GM19351 (cell line): Measurements from ENCODE around the gene TBC1D22A.
"Not testable (repeated sequence)": the region's sequence is repeated elsewhere in the genome, so short reads cannot be mapped to it uniquely, and the experiment has no call there.

Experiments
- ATAC-seq: cut with Tn5 transposase; IDR thresholded peaks from one replicate; pipeline ENCODE4 v1.9.1; 2021; ENCODE audit warnings: mild to moderate bottlenecking, moderate library complexity; ENCODE audit not compliant: unreplicated experiment

TBC1D22A gene

DNA sequence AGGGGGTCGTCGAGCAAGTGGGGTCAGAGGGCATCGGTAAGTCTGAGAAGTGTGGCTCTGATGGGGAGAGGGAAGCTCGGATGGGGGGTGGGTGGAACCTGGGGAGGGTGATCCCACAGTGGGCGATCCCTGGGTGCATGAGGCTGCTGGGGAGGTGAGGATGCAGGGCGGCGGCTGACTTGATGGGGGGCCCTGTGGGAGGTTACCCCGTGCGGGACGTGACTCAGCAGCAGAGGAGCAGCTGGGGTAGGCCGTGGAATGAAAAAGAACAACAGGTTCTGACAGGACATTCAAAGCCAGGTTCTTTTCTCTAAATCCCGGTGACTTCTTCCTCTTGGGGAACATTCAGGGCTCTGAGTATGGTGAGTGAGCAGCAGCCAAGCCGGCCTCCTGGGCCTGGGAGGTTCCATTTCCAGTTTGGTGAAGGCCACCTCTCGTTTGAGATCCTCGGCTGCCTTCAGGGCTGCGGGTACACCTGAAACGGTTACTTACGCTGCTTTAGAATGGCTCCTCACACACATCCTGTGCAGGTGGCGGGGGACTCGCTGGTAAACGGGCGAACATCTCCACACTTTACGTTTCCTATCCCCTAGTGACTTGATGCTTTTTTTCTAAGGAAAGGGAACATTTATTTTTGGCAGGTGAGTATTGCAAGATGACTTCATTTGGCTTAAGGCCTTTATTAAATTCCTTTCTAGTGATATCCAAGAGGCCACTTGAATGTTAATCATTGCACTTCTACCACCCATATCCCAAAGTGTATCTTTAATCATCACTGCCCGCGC is 278.2 kb downstream of the TBC1D22A start:
- ATAC-seq, result no peak

DNA sequence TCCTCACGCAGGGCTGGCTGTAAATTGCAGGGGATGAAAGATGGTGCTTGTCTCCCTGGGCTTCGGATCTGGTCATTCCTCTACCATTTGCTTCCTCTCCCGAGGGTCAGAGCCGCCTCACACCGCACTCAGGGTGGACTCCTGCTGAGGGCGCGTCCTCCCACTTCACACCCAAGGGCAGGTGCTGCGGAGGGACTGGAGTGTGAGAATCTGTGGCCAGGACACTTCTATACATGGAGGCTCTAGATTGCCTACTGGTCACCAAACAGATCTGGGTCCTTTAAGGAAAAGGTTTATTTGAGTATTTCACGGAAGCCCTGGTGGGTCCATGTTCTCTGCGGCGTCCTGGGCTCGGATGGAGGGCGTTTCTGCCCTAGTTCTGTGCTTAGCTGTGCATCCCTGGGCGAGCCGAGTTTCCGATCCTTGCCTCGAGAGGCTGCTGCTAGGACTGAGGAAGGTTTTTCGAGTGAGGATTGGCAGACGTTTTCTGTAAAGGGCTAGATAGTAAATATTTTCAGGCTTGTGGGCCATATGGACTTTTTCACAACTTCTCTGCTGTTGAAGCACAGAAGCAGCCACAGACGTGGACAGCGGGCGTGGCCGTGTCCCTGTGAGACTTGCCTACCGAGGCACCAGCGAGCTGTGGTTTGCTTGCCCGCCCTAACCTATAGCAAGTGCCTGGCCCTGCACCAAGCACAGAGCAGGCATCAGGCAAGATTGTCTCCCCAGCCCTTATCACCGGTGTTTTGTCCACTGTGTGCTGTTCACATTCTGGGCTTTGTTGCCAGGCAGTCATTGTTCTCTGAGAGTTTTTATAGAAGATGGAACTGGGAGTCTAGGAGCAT is 279.0 kb downstream of the TBC1D22A start:
- ATAC-seq, result no peak

DNA sequence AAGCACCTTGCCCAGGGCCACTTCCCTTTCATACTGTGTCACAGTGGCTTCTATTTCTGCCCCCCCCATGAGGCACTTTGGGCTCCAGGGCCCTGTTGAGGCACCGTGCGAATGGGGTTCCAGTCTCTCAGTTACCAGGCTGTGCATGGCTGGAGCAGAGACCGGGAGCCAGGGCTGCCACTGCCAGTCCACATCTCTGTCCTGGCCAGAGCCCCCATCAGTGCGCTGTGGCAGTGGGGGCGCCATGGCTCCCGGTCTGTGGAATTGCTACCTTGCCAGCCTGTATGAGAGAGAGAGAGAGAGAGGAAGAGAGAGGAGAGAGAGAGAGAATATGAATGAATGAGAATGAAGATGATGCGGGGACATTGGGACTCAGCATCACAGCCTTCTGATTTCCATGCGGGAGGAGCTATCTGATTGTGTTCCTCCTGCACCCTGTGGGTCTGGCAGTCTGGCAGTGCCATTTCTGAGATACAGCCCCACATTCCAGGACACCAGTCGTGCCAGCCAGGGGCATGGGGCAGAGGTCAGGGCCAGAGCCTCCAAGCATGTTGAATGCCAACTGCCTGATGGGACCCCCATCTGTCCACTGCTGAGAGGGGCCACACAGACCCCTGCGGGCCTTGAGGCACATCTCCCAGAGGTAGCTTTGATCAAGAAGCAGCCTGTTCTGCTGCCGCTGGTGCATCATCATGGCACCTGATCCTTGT is 279.8 kb downstream of the TBC1D22A start:
- ATAC-seq, result no peak

DNA sequence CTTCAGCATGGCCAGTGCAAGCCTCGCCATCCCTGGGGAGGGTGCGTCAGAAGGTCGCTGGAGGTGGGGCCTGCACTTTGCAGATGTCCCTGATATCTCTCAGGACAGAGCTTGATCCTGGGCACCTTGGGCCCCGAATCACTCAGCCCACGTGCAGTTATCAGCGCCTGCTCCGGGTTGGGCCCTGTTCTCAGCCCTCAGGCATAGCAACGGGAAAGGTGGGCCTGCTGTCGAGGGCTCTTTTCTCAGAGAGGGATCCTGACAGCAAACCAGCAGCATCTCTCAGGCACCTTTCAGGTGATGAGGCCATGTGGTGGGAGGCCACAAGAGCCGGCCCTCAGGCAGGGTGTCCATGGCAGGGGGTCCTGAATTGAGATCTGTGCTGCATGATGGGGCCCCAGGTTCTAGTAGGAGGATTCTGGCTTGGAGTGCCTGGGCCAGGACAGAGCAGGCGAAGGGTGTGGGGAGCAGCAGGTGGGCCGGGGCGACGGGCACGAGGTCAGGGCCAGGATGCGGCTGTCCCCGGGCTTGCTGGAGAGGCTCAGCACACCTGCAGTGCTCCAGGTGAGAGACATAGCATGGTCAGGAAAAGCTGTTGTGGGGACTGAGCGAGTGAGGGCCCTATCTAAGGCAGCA is 280.5 kb downstream of the TBC1D22A start:
- ATAC-seq, result no peak

DNA sequence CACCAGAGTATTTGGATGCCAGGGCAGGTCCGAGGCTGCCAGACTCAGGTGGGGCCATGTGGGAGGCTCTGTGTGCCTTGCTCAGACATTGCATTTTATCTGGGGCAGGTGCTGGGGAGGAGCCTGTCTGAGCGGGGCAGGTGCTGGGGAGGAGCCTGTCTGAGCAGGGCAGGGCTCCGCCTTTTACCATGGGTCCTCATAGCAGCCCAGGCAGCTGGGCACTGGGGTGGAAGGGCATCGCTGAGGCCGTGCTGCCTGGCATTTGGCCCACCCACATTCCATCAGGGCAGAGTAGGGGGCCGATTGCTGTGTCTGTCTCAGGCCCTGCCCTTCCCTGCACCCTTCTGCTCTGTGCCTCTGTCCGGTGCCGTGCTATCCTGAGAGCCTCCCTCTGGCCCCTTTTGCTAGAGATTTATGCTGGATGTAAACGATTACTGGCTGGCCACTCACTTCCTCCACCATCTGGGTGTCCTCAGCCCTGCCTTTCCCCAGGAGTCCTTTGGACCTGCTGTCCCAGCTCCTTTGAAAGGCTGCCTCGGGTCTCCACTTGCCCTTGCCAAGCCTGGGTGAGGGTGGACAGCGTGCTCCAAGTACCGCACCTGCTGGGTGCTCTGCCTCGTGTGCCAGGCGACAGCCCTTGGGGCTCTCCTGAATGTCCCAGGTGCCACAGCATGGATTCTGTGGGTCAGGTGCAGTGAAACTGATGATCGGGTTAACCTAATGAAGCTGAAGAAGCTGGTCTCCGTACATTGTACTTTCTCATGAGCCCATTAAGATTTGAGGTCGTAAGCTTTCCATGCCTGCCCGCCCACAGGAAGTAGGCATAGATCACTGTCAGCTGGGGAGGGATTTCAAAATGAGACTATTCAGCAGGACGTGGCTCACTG is 281.6 kb downstream of the TBC1D22A start:
- no peak for ATAC-seq

DNA sequence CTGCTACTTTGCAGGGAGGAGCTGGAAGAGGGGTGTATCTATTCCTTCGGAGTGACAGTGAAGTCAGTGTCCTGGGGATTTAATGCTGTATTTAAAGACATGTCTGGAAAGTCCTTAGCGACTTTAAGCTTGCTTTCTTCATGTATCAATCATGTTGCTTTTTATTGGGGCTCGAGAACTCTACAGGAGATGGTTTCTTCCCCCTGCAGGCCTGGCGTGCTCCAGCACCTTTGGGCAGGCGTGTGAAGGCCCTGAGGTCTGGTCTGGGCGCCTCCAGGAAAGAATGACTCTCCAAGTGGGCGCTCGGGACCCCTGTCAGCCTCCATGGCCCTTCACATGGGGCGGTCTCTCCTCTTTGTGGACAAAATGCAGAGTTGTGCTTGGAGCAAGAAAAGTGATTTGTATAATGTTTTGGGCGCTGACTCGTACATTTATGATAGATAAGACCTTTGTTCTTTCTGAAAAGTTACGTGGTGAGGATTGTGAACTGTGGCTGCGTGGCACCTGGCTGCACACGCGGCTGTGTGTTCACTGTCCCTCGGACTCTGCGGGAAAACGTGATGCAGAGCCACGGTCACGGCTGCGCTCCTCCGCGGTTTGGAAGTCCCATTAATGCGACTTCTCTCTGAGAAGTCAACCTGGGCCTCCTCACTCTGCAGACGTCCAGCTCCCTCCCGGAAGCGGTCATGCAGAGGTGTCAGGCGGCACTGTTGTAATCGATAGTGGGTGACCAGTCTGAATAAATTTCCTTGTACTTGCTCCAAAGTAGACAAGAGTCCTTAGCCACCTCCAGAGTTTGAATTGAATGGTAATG is 282.5 kb downstream of the TBC1D22A start:
- no peak for ATAC-seq

DNA sequence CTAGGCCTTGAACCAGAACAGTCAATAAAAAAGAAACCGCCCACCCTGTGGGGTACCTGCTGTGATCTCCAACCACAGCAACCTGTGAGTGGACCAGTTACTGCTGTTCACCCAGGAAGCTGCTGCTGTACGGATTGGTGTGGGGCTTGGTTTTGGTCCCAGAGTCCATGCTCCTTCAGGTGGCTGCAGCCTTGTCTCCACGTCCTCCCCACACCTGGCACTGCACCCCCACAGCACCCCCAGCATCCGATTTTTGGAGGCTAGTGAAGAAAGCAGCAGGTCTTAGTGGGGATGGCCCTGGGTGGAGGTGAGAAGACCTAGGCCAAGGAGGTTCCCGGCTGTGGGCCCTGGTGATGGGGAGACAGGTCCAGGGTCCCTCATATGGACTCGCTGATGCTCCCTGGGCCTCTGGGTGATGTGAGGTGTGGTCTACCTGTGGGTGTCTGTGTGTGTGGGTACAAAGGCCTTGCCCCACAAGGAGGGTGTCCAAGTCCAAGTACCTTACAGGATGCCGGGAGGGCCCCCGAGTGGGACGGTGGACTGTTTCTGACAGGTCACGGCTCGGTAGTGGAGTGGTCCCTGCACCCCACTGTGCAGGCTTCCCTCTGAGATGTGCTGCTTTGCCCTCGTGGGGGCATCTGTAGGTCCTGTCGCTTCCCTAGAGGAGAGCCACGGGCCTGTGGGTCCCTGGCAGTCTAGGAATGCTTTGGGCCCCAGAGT is 283.4 kb downstream of the TBC1D22A start:
- ATAC-seq, result no peak

DNA sequence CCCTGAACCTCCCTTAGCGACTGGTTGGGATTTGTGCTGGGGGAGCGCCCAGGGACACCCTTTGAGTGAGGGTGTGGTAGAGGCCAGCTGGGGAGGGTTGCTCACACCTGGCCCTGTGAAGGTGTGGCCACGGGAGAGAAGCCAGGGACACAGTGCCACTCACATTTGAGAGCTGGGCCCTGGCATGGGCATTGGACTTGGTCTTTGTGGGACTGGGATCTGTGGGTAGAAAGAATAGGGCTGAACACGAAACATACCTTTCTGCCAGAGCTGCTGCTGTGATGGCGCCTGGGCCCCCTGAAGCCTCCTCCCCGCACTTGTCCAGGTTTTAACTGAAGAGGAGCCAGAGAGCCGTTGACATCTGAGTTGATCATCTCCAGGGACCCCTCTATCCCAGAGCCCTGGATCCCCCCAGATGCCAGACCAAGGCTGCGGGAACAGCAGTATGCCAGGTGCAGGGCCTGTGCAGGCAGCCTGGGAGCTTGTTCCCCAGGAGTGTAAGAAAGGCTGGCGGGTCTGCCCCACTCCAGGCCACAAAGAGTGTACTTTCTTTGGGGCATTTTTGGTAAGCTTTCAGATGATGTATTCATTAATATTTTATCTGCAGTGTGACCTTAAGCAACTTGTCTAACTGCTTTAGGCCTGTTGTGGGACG is 284.1 kb downstream of the TBC1D22A start:
- ATAC-seq, result no peak

DNA sequence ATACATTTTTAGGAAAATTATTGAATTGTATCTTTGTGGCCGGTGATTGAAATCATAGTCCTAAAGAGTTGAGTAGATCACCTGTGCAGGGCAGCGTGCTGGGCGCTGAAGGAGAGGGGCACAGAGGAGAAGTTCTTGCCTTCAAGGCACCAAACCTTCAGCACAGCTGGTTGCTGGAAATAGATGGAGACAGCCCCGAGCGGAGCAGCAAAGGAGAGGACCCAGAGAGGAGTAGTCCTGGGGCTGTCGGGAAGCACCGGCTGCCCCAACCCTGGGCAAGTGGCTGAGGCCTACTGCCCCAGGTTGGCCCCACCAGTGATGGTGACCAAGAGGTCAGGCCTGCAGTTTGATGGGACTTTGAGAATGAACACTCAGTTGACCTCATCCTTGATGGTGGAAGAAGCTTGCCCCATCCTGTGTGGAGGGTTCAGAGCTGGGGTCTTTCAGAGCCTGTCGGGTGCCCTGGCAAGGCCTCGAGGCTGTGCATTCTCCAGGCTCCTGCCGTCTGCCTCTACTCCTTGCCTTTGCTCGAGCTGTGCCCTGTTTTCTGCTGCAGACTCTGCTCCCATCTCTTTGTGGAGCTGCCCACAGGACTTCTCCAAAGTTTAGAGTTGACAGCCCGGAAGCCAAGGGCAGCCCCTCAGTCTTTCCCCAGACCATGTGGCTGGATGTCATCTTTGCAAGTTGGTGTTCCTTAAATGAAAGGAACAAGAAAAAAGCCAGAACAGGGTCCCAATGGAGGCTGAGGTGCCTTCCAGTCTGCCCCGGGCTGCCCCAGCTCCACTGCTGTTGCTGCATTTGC is 285.1 kb downstream of the TBC1D22A start:
- ATAC-seq, result no peak

DNA sequence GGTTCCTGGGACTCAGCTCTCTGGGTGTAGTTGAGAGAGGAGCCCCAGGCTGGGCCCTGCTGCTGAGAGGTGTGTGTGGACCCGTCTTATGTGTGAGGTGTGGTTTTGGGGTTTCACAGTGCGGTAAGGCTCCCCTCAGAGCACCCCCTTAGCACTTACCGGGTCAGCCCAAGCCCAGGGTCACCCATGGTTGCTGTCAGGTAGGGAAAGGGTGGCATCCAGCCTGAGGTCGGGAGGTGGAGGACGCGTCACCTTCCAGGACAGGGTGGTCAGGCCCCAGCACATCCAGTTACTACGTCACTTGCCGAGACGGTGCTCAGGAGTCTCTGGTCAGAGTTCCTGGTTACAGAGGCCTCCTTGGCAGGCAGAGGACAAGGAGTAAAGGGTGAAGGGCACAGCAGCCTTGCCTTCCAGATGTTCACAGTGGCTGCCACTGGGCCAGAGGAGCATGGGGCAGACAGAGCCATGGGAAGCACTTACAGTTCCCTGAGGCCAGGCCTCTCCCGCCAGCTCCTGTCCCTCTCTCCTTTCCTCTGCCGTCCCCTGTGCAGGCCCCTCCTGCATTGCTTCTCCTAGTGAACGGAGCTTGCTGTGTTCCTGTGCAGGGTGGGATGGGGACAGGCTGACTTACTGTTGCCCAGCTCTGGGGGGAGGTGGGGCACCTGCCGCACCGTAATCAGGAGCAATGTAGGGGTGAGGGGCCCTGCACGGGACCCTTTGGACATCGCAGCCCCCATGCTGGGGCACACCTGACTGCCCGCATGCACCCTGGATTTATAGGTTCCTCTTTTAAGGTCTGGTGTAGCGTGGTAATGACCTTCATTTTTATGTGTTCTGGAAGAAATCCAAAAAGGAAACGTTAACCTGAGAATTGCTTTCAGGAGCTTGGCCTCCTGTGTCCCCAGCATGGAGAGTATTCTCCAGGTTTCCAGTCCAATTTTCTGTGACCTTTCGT is 285.9 kb downstream of the TBC1D22A start:
- no peak for ATAC-seq

DNA sequence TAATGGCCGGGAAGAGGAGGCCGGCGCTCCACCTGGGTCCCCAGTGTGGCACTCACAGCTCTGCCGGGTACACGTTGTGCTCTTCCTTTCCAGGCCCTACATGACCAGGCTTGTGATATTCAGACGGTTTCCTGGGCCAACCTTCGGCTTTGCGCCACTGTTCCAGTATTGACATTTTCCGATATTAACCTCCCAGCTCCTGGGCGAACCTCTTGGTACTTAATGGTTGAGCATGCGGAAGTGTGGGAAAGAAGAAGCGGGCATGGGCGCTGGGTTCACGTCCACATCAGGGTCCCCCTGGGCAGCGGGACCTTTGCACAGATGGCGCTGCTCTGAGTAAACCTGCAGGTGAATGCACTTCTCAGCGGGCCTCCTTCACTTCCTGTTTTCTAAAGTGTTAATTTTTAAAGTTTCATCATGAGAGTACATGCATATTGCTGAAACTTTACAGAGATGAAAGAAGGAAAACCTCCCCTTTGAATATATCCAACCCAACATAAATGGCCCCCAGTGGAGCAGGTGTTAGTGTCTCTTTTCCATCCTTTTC is 286.7 kb downstream of the TBC1D22A start:
- no peak for ATAC-seq

DNA sequence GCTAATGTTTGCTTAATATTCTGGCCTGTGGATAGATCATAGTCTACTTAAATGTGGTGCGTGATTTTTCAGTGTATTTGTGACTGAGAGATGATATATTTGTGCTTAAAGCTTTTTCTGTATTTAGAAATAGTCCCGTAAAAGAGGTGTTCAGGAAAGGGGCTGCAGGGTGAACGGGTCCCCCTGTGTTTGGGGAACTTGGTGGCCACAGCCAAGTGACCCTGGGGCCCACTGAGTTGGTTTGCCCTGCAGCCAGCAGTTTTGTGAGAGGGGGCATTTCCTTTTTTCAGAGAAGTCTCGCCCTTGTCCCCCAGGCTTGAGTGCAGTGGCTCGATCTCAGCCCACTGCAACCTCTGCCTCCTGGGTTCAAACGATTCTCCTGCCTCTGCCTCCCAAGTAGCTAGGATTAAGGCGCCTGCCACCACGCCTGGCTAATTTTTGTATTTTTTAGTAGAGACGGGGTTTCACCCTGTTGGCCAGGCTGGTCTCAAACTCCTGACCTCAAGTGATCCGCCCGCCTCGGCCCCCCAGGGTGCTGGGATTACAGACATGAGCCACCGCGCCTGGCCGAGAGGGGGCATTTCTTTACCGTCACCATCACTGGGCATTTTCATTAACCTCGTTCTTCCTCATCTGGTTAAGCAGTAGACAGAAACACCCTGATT is 287.4 kb downstream of the TBC1D22A start:
- not testable (repeated sequence) for ATAC-seq

DNA sequence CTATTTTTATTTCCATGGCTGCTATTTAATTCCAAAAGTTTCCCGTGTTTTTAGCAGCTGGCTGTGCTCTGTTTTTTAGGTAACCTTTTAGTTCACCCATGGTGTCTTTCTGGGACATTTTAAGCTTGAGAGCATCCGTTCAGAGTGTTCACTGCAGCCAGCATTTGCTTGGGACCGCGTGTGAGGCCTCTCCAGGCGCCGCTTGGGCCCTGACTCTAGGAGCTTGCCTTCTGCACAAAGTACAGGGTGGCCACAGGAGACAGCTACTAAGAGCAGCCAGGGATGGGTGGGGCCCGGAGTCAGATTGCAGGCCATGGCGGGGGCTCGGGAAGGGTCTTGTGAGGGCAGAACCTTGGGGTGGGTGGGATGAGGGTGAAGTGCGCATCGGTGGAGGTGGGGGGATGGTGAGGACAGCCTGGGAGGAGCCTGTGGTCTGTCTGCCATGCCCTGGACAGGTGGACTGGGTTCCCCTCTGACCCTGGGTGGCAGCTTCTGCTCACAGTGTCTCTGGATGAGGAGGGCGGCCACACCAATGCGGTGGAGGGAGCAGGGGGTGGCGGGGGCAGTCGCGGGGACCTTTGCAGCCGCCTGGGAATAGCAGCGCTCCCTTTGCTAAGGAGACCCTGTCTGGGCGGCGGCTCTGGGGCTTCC is 288.1 kb downstream of the TBC1D22A start:
- no peak for ATAC-seq

DNA sequence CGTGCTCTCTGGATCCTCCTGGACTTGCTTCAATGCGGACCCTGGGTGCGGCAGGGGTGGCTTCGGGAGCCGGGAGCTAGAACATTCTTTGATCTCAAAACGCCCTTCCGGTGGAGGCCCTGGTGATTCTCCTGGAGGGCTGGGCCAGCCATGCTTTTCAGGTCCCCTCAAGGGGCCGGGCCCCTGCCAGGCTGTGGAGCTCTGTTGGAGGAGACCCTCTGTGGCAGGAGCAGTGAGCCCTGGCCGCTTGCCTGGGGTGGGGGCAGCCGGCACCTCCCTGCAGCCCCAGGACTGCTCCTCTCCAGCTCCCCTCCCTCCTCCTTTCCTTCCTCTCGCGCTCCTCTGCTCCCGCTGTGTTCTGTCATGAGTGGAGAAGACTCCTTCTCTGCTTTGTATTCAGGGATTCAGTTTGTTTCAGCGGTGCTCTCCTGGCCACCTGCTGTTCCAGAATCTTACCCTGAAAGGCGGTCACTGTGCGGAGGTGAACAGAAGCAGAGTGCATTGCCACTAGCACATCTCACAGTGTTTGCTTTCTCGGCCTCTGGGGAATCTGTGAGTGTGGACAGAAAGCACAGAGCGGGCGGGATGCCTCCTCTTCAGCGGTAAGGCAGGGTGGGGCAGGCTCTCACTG is 289.1 kb downstream of the TBC1D22A start:
- ATAC-seq, result no peak
